HG03342 (cell line): ENCODE data around the gene KRTAP29-1.

Experiments
- ATAC-seq: cut with Tn5 transposase; IDR thresholded peaks from one replicate; pipeline ENCODE4 v1.9.1; 2021; ENCODE audit warnings: mild to moderate bottlenecking, moderate library complexity; ENCODE audit not compliant: unreplicated experiment

Gene KRTAP29-1

GRCh38 chr17:41328207-41328606 lies 25.6 kb upstream of the KRTAP29-1 start:
- no peak for ATAC-seq

GRCh38 chr17:41327411-41328120 lies 24.9 kb upstream of the KRTAP29-1 start:
- no peak for ATAC-seq

- no peak for ATAC-seq
Measured at GRCh38 chr17:41326173-41327145, 23.8 kb upstream of the KRTAP29-1 start.

- no peak for ATAC-seq
Measured at GRCh38 chr17:41325611-41326010, 23.0 kb upstream of the KRTAP29-1 start.

- no peak for ATAC-seq
Measured at GRCh38 chr17:41325126-41325525, 22.5 kb upstream of the KRTAP29-1 start.

GRCh38 chr17:41324180-41325075 lies 21.8 kb upstream of the KRTAP29-1 start:
- ATAC-seq = no peak

- no peak for ATAC-seq
Measured at GRCh38 chr17:41322903-41323895, 20.5 kb upstream of the KRTAP29-1 start.

GRCh38 chr17:41322094-41322902 lies 19.6 kb upstream of the KRTAP29-1 start:
- no peak for ATAC-seq

GRCh38 chr17:41318231-41318630 lies 15.6 kb upstream of the KRTAP29-1 start:
- no peak for ATAC-seq

GRCh38 chr17:41315814-41316445 lies 13.3 kb upstream of the KRTAP29-1 start:
- ATAC-seq = no peak

- ATAC-seq = no peak
Measured at GRCh38 chr17:41315204-41315794, 12.6 kb upstream of the KRTAP29-1 start, which contains the start of gene KRTAP17-1. KRTAP17-1 (minus strand) TSS chr17:41315710; CDS start chr17:41315650, 60 bp downstream.

GRCh38 chr17:41311111-41311510 lies 8.5 kb upstream of the KRTAP29-1 start:
- no peak for ATAC-seq

- ATAC-seq = no peak
Measured at GRCh38 chr17:41308918-41309359, 6.3 kb upstream of the KRTAP29-1 start, which contains the start of gene KRTAP16-1. KRTAP16-1 (minus strand) TSS chr17:41309309; CDS start chr17:41309253, 56 bp downstream.

GRCh38 chr17:41308251-41308917 lies 5.7 kb upstream of the KRTAP29-1 start:
- no peak for ATAC-seq

- no peak for ATAC-seq
Measured at GRCh38 chr17:41307647-41308046, 5.0 kb upstream of the KRTAP29-1 start.

GRCh38 chr17:41304091-41304490 lies 1.4 kb upstream of the KRTAP29-1 start:
- ATAC-seq = no peak

- ATAC-seq = no peak
Measured at GRCh38 chr17:41302981-41303380, 330 bp upstream of the KRTAP29-1 start.
